GM21825 (cell line): ENCODE results near the gene SLC45A1.

Experiments
- ATAC-seq: cut with Tn5 transposase; IDR thresholded peaks from one replicate; pipeline ENCODE4 v1.9.1; 2021; ENCODE audit warnings: mild to moderate bottlenecking, moderate library complexity; ENCODE audit not compliant: unreplicated experiment

SLC45A1 gene

DNA sequence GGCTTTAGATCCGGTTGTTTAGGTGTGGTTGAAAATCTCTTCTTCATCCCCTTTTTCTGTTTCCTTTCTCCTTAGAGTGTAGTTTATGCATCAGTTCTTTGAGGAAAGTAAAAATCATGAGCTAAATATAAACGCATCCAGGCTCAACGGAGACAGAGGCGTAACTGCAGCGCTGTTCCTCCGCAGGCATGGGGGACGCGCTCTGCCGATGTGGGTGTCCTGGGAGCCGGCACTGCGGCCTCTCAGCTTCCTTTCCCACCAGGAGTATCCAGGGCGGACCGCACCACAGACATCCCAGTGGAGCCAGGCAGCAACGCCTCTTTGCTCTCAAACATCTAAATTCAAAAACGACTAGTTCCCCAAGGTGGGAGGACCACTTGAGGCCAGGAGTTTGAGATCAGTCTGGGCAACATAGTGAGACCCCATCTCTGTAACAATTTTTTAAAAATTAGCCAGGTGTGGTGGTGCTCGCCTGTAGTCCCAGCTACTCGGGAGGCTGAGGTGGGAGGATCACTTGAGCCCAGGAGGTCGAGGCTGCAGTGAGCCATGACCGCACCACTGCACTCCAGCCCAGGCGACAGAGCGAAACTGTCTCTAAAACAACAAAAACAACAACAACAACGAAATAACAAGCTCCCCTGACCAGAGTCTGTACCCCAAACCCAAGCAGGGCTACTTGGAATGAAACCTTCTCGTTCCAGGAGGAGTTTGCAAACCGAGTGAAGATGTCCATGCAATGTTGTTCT lies 16.4 kb downstream of the SLC45A1 start:
- no peak for ATAC-seq

DNA sequence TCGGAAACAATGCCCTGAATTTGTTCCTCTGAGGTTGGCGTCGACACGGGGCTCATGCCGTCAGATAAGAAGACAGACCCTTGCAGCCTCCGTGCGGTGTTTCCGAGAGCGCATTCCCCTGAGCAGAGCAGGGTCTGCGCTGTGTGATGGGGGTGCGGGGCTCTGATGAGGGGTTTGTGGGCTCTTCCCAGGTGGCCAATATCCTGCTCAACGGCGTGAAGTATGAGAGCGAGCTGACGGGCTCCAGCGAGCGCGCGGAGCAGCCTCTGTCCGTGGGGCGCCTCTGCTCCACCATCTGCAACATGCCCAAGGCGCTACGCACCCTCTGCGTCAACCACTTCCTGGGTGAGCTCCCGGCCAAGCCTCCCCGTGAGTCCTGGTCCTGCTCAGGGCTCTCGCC lies 17.3 kb downstream of the SLC45A1 start:
- ATAC-seq: no peak

DNA sequence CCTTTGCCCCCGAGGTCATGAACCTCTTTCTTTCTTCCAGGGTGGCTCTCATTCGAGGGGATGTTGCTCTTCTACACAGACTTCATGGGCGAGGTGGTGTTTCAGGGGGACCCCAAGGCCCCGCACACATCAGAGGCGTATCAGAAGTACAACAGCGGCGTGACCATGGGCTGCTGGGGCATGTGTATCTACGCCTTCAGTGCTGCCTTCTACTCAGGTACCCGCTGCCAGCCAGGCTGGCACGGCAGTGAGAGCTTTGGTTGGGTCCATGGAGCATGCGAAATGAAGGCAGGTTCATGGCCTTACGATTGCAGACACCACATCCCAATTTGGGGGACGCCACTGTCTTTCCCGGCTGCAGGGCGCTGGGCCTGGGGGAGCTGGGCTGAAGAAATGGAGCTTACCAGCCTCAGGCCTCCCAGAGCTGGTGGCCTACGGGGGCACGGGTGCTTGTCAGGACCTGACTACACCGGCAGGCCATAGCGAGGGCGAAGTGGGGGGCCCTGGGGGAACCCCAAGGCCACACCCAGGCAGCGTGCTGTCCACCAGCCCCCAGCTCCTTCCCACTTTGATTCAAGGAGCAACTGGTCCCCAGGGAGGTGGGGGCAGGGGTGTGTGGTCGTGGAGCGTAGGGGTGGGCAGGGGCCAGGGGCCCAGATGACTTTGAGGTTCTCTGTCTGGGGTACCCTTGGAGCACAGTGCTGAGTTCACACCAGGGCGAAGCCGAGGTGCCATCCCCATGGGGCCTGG lies 20.0 kb downstream of the SLC45A1 start:
- no peak for ATAC-seq

DNA sequence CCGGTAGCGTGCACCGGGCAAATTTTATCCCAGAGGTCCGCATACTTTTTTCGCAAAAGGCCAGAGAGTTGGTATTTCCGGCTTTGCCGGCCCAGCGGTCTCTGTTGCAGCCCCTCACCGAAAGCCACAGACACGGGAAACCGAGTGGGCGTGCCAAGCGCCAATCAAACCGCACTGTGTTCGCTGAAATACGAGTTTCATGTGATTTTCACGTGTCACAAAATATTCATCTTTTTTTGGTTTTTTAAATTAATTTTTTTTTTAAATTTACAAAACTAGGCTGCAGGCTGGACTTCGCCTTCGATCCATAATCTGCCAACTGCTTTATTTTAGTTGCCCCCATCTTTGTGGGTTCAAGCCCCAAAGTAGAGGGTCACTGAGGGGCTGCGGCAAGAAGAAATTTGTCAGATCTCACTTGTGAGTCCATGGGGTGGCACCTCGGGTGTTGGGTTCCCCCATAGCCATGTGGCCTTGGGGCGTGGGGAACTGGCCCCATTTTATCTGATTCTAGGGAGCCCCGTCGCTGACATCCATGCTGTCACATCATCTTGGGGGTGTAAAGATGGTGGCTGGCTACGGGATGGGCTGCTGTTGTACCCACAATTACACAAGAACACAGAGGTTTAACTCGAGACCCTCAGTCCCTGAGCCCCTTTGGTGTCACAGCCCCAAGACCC lies 20.8 kb downstream of the SLC45A1 start:
- ATAC-seq: no peak

DNA sequence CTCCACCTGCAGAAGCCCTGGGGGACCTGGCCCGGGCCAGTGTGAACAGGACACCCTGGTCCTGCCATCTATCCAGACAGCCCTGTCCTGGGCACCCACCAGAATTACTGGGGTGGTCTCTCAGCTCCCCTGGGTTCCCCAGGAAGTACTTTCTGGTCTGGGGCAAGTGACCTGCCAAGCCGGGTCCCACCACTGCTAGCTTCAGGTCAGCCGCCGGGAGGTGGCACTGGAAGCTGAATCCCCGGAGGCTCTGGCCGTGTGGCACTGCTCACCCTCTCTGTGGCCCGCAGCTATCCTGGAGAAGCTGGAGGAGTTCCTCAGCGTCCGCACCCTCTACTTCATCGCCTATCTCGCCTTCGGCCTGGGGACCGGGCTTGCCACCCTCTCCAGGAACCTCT lies 21.3 kb downstream of the SLC45A1 start:
- no peak for ATAC-seq

DNA sequence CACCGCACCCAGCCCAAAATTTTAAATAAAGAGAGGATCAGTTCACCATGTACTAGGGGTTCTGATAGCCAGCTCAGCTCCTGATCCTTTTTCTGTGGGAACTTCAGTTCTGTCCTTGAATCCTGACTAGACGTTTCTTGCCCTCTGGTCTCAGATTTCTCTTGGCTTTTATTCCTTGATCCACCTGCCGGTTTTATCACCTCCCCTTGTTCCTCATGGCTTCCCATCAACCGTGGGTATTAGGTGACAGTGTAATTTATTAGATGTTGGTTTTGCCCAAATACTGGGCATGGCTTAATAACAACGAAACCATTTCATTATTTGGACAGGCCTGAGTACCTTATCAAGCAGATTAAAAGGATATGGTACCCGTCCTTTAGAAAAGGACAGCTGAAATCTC lies 22.5 kb downstream of the SLC45A1 start:
- ATAC-seq: no peak

DNA sequence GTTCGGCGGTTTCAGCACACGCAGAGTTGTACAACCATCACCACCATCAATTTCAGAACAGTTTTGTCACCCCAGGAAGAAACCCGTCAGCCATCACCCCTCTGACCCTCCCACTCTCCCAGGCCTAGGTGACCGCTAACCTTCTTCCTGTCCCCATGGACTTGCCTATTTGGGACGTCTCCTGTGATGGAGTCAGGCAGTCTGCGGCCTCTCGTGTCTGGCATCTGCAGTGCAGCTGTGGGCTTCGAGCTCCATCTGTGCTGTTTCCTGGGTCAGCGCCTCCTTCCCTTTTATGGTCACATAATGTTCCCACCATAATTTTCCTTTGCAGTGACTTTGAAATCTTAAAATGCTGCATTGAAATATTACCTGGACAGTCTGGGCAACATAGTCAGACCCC lies 24.4 kb downstream of the SLC45A1 start:
- no peak for ATAC-seq

DNA sequence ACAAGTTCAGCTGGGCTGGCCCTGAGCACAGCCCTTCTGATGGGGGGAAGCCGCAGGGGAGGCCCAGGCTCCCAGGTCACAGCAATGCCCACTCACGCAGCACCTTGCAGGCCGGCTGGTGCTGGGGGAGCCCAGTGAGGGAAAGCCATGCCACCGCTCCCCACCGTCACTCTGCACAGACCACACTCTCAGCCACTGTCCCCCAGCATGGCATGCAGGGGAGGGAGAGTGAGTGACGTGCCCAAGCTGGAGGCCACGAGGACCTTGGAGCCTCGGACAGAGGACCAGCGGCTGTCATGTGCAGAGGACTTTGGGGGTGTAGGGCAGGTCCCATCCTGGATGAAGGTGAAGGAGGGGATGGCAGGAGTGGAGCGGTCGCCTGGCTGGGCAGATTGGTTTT lies 25.1 kb downstream of the SLC45A1 start:
- ATAC-seq: no peak

DNA sequence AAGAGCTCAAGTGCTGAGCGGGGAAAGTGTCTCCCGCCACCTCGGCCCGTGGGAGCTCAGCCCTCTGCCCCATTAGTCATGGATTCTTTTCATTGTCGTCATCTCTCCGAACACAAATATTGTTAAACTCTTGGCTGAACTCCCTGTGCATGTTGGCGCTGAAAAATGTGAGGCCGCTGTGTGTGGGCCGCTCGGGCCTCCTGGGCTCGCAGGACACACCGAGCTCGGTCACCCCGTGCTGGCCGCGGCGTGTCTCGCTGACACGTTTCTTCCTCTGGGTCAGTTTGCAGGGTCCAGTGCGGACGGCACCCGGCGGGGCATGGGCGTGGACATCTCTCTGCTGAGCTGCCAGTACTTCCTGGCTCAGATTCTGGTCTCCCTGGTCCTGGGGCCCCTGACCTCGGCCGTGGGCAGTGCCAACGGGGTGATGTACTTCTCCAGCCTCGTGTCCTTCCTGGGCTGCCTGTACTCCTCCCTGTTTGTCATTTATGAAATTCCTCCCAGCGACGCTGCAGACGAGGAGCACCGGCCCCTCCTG lies 25.6 kb downstream of the SLC45A1 start:
- no peak for ATAC-seq

DNA sequence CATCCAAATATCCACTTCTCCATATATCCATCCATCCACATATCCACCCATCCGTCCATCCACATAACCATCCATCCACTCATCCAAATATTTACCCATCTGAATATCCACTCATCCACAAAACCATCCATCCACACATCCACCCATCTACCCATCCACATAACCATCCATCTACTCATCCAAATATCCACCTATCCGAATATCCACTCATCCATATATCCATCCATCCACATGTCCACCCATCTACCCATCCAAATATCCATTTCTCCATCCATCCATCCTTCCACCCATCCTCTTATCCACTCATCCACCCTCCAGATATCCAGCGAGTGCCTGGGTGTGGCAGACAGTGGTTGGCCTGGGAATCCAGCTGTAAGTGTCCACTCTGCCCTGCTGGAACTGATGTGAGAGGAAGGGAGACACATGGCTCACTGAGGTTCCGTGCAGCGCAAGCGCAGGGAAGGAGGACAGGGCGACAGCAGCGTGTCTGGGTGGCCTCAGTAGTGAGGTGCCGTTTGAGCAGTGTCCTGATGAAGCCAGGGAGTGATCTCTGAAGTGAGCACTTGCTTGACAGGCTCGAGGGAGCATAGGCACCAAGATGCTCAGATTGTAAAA lies 27.1 kb downstream of the SLC45A1 start:
- no peak for ATAC-seq

DNA sequence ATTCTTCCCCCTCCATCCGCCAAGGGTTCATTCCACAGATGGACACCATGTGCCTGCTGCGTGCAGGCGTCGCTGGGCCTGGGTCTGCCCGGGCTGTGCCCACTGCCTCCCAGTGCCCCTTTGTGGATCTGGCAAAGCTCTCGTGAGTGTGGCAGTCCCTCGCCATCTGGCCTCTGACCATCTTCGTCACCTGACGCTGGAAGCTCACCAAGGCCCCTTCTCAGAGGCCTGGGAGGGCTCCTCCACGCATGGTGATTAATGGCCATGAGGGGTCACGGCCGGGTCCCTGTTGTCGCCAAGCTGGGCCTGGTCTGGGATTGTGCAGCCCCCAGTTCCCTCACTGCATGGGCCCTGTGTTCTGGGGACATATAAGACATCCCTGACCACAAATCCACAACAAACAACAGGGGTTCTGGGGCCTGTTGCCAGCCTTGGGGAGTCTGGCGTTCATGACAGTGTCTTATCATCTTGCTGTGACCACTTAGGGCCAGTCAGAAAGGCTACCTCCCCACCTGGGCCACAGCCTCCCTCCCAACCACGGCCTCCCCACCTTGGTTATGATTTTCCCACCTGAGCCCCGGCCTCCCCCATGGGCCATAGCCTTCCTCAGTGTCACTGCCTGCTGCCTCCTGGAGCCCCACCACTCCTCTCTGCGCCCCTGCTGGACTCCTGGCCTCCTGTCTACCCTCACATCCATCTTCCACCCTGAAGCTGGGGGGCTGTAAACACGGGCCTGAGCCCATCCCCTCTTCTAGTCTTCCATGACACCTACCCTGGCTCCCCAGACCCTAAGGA lies 27.9 kb downstream of the SLC45A1 start:
- ATAC-seq: no peak

DNA sequence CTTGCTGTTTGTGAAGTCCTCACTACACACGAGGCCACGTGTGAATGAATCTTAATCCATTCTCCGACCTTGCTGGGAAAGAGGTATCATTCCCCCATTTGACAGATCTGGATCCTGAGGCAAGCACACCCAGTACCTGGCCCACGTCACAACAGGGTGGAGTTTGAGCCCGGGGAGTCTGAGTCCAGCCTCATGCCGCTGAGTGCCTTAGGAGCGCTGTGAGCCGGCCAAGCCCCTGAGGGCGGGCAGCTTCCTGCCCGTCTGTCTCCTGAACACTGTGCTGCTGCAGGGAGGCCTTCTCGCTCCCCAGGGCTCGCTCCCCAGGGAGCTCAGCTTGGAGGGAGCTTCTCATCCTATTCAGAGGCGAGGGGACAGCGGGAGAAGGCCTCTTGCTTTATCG lies 29.7 kb downstream of the SLC45A1 start:
- ATAC-seq: no peak

DNA sequence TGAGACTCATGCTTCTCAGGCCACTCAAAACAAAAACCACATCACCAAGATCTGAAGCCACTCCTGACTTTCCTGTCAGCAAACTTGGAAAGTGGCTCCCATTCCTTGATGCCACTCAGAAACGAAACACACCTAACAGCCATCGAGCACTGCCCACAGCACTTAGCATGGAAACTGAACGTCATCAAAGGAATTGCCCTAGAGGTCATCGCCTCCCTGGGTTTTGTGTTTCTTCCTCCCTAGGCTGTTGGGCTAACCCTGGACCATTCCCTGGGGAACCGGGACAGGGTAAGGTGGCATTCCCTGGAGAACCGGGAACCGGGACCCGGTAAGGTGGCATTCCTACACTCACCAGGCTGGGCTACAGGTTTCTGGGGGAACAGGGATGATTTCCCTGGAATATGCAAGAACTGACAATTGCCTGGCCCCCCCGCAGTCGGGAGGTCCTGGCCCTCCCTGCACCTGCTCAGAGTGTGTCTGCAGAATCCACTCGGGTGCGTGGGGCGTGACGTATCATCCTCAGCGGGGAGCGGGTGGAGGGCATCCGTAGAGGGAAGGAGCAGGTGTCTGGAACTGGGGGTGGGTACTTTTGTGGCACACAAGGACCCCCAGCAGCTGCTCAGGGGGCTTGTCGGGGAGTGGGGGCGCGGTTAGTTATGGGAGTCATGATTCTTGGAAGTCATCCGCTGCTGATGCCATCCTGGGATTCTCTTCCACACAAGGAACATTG lies 30.3 kb downstream of the SLC45A1 start:
- ATAC-seq: no peak

DNA sequence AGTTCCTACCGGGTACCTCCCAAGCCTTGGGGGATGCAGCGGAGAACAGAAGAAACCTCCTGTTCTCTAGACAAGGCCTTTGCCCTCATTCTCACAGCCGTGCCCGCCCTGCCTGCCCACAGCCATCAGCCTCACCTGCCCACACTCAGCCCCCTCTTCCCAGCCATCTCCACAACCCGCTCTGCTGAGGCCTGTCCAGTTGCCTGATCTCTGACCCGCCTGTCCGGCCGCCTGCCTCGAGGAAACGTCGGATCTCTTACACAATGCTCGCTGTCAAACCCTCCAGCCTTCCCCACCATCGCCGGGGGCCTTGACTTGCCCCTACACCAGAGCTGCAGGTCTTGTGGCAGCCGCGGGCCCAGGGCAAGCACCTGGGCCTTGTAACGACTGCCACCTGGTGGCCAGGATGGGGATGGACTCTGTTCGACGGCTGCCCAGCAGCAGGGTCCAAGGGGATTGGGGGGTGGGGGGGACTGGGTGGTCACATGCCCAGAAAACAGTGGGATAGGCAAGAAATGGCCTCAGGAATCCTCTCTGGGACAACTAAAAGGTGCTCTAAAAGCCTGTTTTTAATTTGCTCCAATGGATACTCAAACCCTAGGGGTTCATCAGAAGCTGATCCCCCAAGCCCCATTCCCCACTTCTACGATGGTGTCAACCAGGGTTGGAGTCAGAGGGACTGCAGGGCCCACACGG lies 31.0 kb downstream of the SLC45A1 start:
- ATAC-seq: no peak

DNA sequence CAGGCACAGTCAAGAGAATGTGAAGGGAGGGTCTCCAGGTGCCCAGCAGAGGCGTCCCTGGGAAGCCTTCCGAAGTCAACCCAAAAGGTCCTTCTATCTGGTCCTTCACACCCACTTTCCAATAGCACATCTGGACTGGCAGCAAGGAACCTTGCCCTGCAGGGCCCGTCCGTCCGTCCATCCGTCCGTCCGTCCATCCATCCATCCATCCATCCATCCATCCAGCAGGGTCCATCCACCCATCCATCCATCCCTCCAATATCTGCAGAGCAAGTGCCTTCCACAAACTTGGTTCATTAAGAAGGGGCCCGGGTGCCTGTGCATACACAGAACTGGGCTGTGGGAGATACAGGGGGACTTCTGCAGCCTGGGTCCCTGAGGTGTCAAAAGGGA lies 31.6 kb downstream of the SLC45A1 start:
- no peak for ATAC-seq

DNA sequence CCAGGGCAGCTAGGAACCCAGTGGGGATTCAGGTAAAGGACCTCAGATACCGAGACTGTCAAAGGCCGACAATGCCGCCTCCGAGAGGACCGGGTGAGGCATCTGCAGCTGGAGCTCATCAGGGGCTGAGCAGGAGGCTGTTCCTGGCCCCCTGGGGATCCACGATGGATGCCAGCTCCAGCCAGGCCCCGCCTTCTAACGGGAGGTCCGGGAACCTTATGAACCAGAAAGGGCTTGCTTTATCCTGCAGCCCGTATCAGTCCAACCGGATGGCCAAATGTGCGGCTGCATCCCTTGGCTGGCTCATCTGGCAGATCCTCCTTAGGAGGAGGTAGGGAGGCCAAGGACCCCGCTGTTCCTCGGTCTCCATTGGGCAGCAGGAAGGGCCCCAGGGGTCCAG lies 32.0 kb downstream of the SLC45A1 start:
- no peak for ATAC-seq

DNA sequence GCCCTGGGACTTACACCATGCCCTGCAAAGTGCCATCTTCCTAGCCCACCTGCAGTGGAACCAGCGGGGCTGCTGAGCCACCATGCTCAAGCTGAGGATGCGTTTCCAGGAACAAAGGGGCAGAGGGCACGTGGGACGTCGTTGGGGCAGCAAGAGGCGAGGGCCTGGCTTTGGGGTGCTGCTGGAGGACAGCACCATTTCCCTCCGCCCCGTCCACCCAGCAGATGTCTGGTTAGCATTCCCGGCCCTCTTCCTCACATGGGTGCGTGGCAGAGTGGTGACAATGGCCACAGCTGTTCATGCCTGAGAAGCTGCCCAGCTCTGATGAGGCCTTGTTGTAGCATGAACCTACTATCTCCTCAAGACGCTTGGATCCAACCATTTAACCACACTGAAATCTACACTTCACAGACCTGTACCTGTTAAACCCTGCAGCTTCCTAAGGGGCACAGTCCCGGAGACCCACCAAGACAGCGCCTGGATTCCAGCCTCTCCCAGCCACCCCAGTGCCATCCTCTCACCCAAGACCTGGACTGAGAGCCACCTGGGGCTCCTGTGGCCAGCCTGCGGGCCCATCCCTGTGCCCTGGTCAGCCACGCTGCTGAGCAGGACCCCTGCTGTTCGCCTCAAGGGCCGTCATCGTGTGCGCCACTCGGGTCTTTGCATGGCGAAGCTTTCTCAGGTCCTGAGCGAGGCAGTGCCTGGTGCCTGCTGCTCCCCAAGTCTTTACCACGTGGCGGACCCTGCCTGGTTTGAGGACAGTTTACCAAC lies 33.2 kb downstream of the SLC45A1 start:
- ATAC-seq: no peak

DNA sequence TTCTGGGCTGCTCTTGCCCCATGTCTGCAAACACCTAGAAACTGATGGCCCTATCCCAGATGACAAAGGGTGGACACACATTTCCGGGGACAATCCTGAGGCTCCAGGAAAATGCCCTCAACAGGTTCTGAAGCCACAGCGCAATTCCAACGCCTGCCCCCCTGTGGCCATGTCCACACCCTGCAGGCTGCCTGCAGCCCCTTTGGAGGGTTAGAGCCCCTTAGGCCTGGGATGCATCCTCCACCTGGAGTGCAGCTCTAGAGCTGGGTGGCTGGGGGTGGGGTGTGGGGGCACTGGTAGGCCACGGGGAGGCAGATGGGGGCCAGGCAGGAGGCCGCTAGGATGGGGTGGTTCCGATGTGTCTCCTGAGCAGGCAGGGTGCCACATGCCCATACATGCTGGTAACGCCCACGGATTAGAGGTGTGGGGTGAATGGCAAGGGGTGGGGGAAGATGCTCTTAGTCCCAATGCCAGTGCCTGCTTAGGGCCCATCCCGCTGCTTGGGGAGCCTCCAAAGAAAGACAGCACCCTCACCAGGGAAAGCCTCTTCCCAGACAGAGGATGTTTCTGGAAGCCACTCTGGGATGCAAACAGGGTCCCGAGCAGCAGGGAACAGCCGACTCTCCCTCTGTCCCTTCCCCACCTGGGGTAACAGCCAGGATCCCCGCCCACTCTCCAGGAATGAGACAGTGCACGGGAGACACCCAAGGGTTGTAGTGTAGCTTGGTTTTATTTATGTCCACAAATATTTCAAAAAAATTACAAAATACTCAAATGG lies 34.0 kb downstream of the SLC45A1 start:
- no peak for ATAC-seq
